Loucy (cell line): ENCODE measurements around the gene SCAMP2.

Experiments
- H2AFZ ChIP-seq: fragments of 200-600 bp; sonication (generic); 2 replicates; pipeline ENCODE4 v1.6.0; 2016; ENCODE audit warnings: antibody characterized with exemption, mild to moderate bottlenecking, low read length, moderate library complexity
- H3F3A ChIP-seq: fragments of 200-600 bp; 2 replicates; pipeline ENCODE4 v1.6.0; 2016; ENCODE audit warnings: antibody characterized with exemption, low read depth, mild to moderate bottlenecking
- H3K27me3 ChIP-seq: fragments of 200-600 bp; sonication (generic); 2 replicates; pipeline ENCODE4 v1.6.1; 2014; ENCODE audit warnings: low read length, mild to moderate bottlenecking; ENCODE audit not compliant: insufficient read depth, poor library complexity, severe bottlenecking
- H3K36me3 ChIP-seq: fragments of 200-600 bp; sonication (generic); 2 replicates; pipeline ENCODE4 v1.6.1; 2016; ENCODE audit warnings: low read length; ENCODE audit not compliant: insufficient read depth
- H3K4me1 ChIP-seq: fragments of 200-600 bp; sonication (generic); 2 replicates; pipeline ENCODE4 v1.5.1; 2014; ENCODE audit warnings: low read length, mild to moderate bottlenecking; ENCODE audit not compliant: insufficient read depth, poor library complexity, severe bottlenecking
- H3K4me2 ChIP-seq: fragments of 200-600 bp; sonication (generic); 2 replicates; pipeline ENCODE4 v1.6.0; 2014; ENCODE audit warnings: antibody characterized with exemption, low read length, low read depth, mild to moderate bottlenecking; ENCODE audit not compliant: poor library complexity, severe bottlenecking
- H3K4me3 ChIP-seq: fragments of 200-600 bp; sonication (generic); 2 replicates; pipeline ENCODE4 v1.5.1; 2014; ENCODE audit warnings: low read length, mild to moderate bottlenecking, mixed read lengths; ENCODE audit not compliant: poor library complexity, severe bottlenecking
- H3K79me2 ChIP-seq: fragments of 200-600 bp; sonication (generic); 2 replicates; pipeline ENCODE4 v1.6.1; 2014; ENCODE audit warnings: low read length; ENCODE audit not compliant: insufficient read depth
- H3K9ac ChIP-seq: fragments of 200-600 bp; sonication (generic); 2 replicates; pipeline ENCODE4 v1.6.0; 2014; ENCODE audit warnings: mild to moderate bottlenecking, low read depth, low read length, moderate library complexity; ENCODE audit not compliant: poor library complexity, severe bottlenecking
- H3K9me2 ChIP-seq: fragments of 200-600 bp; sonication (generic); replicated peaks from 2 replicates; pipeline ENCODE4 v1.6.1; 2016; ENCODE audit warnings: low read depth, low read length, mixed read lengths
- H3K9me3 ChIP-seq: fragments of 200-600 bp; sonication (generic); 2 replicates; pipeline ENCODE4 v1.6.1; 2014; ENCODE audit warnings: mild to moderate bottlenecking, antibody characterized with exemption, low read length, low read depth; ENCODE audit not compliant: insufficient read depth
- H4K20me1 ChIP-seq: fragments of 200-600 bp; sonication (generic); 2 replicates; pipeline ENCODE4 v1.6.0; 2014; ENCODE audit warnings: antibody characterized with exemption, low read length, mild to moderate bottlenecking; ENCODE audit not compliant: insufficient read depth, poor library complexity, severe bottlenecking
- CTCF ChIP-seq: fragments of 200-600 bp; sonication (generic); conservative IDR thresholded peaks from 2 replicates; pipeline ENCODE4 v1.5.1; 2014; ENCODE audit warnings: mild to moderate bottlenecking, antibody characterized with exemption, low read length
- EZH2phosphoT487 ChIP-seq: fragments of 200-600 bp; IDR thresholded peaks from 2 replicates; pipeline ENCODE4 v1.6.1; 2018; ENCODE audit warnings: antibody characterized with exemption, mild to moderate bottlenecking, moderate library complexity, borderline replicate concordance

SCAMP2 gene

GRCh38 chr15:74840851-74841775 is 32.1 kb downstream of the SCAMP2 start:
- TF ChIP-seq EZH2phosphoT487 (no peak), CTCF (0 out of 2 replicates have a peak, but pooled peaks have one; percentile 9)
- H3K27me3 ChIP-seq = no peaks in the 10 kb centered on the region
- peak overlapping the region; percentile 92 for H3K9ac ChIP-seq
- peaks cover 21% of the 10 kb centered on the region for H3K79me2 ChIP-seq
- H3K9me2 ChIP-seq = no peaks in the 10 kb centered on the region
- no peaks in the 10 kb centered on the region for H3K9me3 ChIP-seq
- peaks cover 40% of the 10 kb centered on the region for H3K4me1 ChIP-seq
- no peaks in the 10 kb centered on the region; the same call in 1 of the 2 replicates for H3F3A ChIP-seq
- peaks cover 3% of the 10 kb centered on the region for H4K20me1 ChIP-seq
- peaks cover 3% of the 10 kb centered on the region; the same call in 1 of the 2 replicates for H3K36me3 ChIP-seq
- peak overlapping the region; percentile 94 for H3K4me3 ChIP-seq
- H2AFZ ChIP-seq = no peak overlapping the region
- H3K4me2 ChIP-seq = peak overlapping the region; percentile 85

GRCh38 chr15:74839526-74840395 is 33.4 kb downstream of the SCAMP2 start:
- Histone ChIP-seq H4K20me1 (peaks cover 3% of the 10 kb centered on the region), H3F3A (no peaks in the 10 kb centered on the region; the same call in 1 of the 2 replicates), H3K4me2 (no peak overlapping the region), H3K36me3 (peaks cover 3% of the 10 kb centered on the region; the same call in 1 of the 2 replicates), H3K27me3 (no peaks in the 10 kb centered on the region), H3K9me2 (no peaks in the 10 kb centered on the region), H2AFZ (no peak overlapping the region), H3K79me2 (peaks cover 21% of the 10 kb centered on the region), H3K9me3 (no peaks in the 10 kb centered on the region), H3K4me3 (no peak overlapping the region), H3K4me1 (peaks cover 30% of the 10 kb centered on the region), H3K9ac (peak overlapping the region; percentile 5)
- TF ChIP-seq CTCF (peak; percentile 34), EZH2phosphoT487 (no peak)

- Histone ChIP-seq H3K9ac (no peak overlapping the region), H3K79me2 (peaks cover 21% of the 10 kb centered on the region), H3K4me3 (no peak overlapping the region), H3K9me2 (no peaks in the 10 kb centered on the region), H4K20me1 (peaks cover 3% of the 10 kb centered on the region), H3K36me3 (no peaks in the 10 kb centered on the region), H3K4me2 (no peak overlapping the region), H3F3A (no peaks in the 10 kb centered on the region), H3K27me3 (no peaks in the 10 kb centered on the region), H2AFZ (no peak overlapping the region), H3K9me3 (no peaks in the 10 kb centered on the region), H3K4me1 (peaks cover 22% of the 10 kb centered on the region)
- no peak for TF ChIP-seq EZH2phosphoT487
- TF ChIP-seq CTCF = no peak
Measured at GRCh38 chr15:74838746-74839525, 34.2 kb downstream of the SCAMP2 start.
